Vagina (tissue), 2 donors: ENCODE measurements around the gene DDT.

ENCODE experiments used
- POLR2A ChIP-seq, 2 donors: fragments of 450-650 bp; IDR thresholded peaks; one replicate each; pipeline ENCODE4 v1.6.1; 2017; ENCODE audit warnings: antibody characterized with exemption in 2 of 2, mild to moderate bottlenecking in 2 of 2, moderate library complexity in 2 of 2
- TF ChIP-seq, protein P1 (sequence below), 3 experiments: fragments of 450-650 bp in 2 of 3; fragments of 200-600 bp in 1 of 3; sonication (generic) in 1 of 3; IDR thresholded peaks; one replicate each; pipeline ENCODE4 v1.5.1; 2017 to 2019; ENCODE audit warnings: antibody characterized with exemption in 3 of 3, mild to moderate bottlenecking in 2 of 3, moderate library complexity in 2 of 3

- TF ChIP-seq, protein P1, sequence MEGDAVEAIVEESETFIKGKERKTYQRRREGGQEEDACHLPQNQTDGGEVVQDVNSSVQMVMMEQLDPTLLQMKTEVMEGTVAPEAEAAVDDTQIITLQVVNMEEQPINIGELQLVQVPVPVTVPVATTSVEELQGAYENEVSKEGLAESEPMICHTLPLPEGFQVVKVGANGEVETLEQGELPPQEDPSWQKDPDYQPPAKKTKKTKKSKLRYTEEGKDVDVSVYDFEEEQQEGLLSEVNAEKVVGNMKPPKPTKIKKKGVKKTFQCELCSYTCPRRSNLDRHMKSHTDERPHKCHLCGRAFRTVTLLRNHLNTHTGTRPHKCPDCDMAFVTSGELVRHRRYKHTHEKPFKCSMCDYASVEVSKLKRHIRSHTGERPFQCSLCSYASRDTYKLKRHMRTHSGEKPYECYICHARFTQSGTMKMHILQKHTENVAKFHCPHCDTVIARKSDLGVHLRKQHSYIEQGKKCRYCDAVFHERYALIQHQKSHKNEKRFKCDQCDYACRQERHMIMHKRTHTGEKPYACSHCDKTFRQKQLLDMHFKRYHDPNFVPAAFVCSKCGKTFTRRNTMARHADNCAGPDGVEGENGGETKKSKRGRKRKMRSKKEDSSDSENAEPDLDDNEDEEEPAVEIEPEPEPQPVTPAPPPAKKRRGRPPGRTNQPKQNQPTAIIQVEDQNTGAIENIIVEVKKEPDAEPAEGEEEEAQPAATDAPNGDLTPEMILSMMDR (IDR thresholded peaks at IDR 0.05) = no peak
- no peak for TF ChIP-seq POLR2A (IDR thresholded peaks at IDR 0.05)
These were observed 32.1 kb upstream of the DDT start for GRCh38 chr22:24006207-24006913.
